Calu3 (cell line): ENCODE data around the gene PDE6G. TPM values are rescaled to one million over a fixed set of nuclear protein-coding genes. Genes with fewer than 3 reads are reported as not detected.

Experiments
- BruUV-seq: library from RNA; stranded (reverse); fragments of 400-500 nt; replicated peaks from 2 replicates; lab custom pipeline; 2021; lab: Mats Ljungman, UMichigan
- CTCF ChIA-PET: fragments of 300-600 bp; sonication (Branson Sonifier 250); formaldehyde crosslinking; loops from one replicate; lab custom pipeline; 2022; ENCODE audit warnings: antibody characterized with exemption; lab: Charles Lee
- DNase-seq: peaks from one replicate; pipeline ENCODE4 v3.0.0; 2022
- H3K27ac Mint-ChIP-seq: one replicate; pipeline ENCODE4 v1.8.0; 2022; ENCODE audit warnings: mixed read lengths; ENCODE audit not compliant: unreplicated experiment
- H3K27me3 Mint-ChIP-seq: one replicate; pipeline ENCODE4 v1.8.0; 2022; ENCODE audit warnings: mixed read lengths; ENCODE audit not compliant: unreplicated experiment
- H3K36me3 Mint-ChIP-seq: one replicate; pipeline ENCODE4 v1.8.0; 2022; ENCODE audit warnings: mild to moderate bottlenecking, moderate library complexity, mixed read lengths; ENCODE audit not compliant: insufficient read depth, unreplicated experiment
- H3K4me1 Mint-ChIP-seq: one replicate; pipeline ENCODE4 v1.8.0; 2022; ENCODE audit warnings: mild to moderate bottlenecking, low read depth, mixed read lengths; ENCODE audit not compliant: unreplicated experiment
- H3K4me3 Mint-ChIP-seq: one replicate; pipeline ENCODE4 v1.8.0; 2022; ENCODE audit warnings: mild to moderate bottlenecking, low read depth, moderate library complexity, mixed read lengths; ENCODE audit not compliant: unreplicated experiment
- H3K9me3 Mint-ChIP-seq: one replicate; pipeline ENCODE4 v1.8.0; 2022; ENCODE audit warnings: low read depth, mixed read lengths; ENCODE audit not compliant: unreplicated experiment
- intact Hi-C: fragments of 100-400 bp; cut with micrococcal nuclease; formaldehyde crosslinking; loops from one replicate; pipeline ENCODE4 v1.10.0; 2022; ENCODE audit not compliant: unreplicated experiment
- total RNA-seq: library from RNA; stranded (reverse); gene quantifications from 2 replicates; pipeline ENCODE4 v1.2.3, GENCODE V29; 2022
- TF ChIP-seq, protein P1 (sequence below): fragments of 200-600 bp; IDR thresholded peaks from one replicate; pipeline ENCODE4 v1.8.0; 2022; ENCODE audit warnings: antibody characterized with exemption; ENCODE audit not compliant: unreplicated experiment

PDE6G gene
- total RNA-seq, 1 experiment from 2014 or later, result not detected

DNA sequence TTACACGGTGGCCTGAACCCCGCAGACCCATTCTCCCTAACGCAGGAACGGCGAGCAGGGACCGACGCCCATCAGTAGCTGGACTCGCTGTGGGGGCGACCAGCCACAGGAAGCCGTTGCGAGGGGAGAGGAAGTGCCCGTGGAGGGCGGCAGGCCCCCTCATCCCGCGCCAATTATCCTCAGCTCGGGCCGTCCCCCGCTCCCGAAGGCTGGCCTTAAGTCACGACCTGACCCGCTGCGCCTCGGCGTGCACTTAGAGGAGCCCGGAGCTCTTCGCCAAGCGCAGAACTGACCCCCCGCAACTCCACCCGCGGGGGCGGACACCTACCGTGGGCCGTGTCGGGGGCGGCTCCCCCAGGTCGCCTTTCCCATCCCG is 26.9 kb upstream of the PDE6G start:
- Mint-ChIP-seq H3K4me1 (peaks cover 12% of the 10 kb centered on the region), H3K9me3 (no peaks in the 10 kb centered on the region), H3K36me3 (peaks cover 73% of the 10 kb centered on the region), H3K4me3 (peak overlapping the region; percentile 71), H3K27me3 (no peaks in the 10 kb centered on the region), H3K27ac (peak overlapping the region; percentile 66)
- CTCF ChIA-PET, result interaction anchor here (0.6 to 2.2 kb wide), 3 partner anchors 18 to 189 kb away, joined by 4 to 8 read pairs (median 4); partner anchors contain the start of gene MRPL12
- BruUV-seq, result no TSS peak
- TF ChIP-seq, protein P1, sequence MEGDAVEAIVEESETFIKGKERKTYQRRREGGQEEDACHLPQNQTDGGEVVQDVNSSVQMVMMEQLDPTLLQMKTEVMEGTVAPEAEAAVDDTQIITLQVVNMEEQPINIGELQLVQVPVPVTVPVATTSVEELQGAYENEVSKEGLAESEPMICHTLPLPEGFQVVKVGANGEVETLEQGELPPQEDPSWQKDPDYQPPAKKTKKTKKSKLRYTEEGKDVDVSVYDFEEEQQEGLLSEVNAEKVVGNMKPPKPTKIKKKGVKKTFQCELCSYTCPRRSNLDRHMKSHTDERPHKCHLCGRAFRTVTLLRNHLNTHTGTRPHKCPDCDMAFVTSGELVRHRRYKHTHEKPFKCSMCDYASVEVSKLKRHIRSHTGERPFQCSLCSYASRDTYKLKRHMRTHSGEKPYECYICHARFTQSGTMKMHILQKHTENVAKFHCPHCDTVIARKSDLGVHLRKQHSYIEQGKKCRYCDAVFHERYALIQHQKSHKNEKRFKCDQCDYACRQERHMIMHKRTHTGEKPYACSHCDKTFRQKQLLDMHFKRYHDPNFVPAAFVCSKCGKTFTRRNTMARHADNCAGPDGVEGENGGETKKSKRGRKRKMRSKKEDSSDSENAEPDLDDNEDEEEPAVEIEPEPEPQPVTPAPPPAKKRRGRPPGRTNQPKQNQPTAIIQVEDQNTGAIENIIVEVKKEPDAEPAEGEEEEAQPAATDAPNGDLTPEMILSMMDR, result no peak
- DNase-seq, result no peak
- intact Hi-C loops, result no loop called here

DNA sequence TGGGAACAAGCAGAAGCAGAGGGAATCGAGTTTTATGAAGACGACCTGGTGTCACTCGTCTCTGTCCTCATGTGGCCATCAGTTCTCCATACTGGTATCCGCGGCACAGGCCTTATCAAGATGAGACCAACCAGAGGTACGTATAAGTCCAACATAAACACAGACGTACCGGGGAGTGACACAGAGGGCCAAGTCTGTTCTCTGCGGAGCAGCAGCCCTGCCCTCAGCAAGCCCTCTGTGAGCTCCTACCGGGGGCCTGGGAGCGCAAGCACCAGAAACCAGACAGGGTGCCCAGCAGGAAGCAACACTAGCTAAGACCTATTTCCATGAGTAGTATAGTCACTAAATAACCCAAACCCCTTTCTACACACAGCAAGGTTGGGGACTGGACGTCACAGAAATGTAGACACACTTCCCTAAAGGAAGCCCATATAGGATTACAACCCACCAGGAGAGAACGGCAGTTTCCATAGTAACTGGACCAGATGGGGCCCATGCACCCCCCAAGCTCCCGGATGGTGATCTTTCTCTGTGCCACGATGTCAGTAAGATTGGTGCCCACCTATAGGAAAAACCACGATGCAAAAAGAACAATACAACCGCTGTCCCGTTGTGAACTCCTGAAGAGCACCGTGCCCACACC is 26.3 kb upstream of the PDE6G start:
- CTCF ChIA-PET, result interaction anchor here (1.2 to 2.2 kb wide), 2 partner anchors 19 to 20 kb away, joined by 4 to 8 read pairs; partner anchors contain the start of gene MRPL12
- H3K27ac Mint-ChIP-seq, result peak overlapping the region; percentile 30
- BruUV-seq, result no TSS peak

DNA sequence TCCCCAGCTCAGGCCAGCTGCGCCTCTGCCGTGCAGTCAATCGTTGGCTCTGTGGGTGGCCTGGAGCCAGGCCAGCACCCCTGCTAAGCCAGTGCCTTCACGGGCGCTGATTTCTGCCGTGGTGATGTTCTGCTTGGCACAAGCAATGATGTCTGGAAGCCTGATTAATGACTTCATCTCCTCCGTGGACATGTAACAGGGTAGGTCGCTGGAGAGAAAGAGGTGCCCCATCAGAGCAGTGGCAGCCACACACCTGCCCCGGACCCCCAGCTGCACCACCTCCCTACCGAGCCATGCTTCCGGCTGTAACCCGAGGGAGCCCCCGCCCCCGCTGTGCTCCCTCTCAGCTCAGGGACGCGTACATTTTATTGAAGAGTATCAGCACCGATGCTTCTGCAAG is 25.3 kb upstream of the PDE6G start:
- Mint-ChIP-seq H3K27ac (no peak overlapping the region), H3K4me1 (peaks cover 12% of the 10 kb centered on the region), H3K27me3 (no peaks in the 10 kb centered on the region), H3K4me3 (peak overlapping the region; percentile 14), H3K36me3 (peaks cover 63% of the 10 kb centered on the region), H3K9me3 (no peaks in the 10 kb centered on the region)
- DNase-seq, result no peak
- CTCF ChIA-PET, result no interaction called here
- BruUV-seq, result no TSS peak
- TF ChIP-seq, protein P1, result no peak
- intact Hi-C loops, result no loop called here

More for the DNA sequence above, 26.3 kb upstream of the PDE6G start:
- Mint-ChIP-seq H3K36me3 (peaks cover 72% of the 10 kb centered on the region), H3K27me3 (no peaks in the 10 kb centered on the region), H3K9me3 (no peaks in the 10 kb centered on the region), H3K4me1 (peaks cover 12% of the 10 kb centered on the region), H3K4me3 (peak overlapping the region; percentile 71)
- intact Hi-C loops, result no loop called here
- DNase-seq, result no peak
- TF ChIP-seq, protein P1, result no peak

DNA sequence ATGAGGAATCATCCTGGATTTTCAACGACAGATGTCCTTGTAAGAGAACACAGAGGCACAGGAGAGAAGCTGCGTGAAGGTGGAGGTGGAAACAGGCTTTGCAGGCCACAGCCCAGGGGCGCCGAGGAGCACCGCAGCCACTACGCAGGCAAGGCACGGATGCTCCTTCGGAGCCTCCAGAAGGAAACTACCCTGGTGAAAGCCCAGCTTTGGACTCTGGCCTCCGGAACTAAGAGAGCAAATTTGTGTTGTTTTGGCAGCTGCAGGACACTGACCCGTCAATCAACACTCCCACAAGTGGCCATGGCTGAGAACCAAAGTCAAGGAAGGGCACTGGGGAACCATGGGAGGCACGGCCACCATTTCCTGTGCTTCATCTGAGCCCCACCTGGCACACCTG is 23.8 kb upstream of the PDE6G start:
- TF ChIP-seq, protein P1, result no peak
- no TSS peak for BruUV-seq
- H3K27ac Mint-ChIP-seq, result no peak overlapping the region
- H3K27me3 Mint-ChIP-seq, result no peaks in the 10 kb centered on the region
- no peak for DNase-seq
- peaks cover 58% of the 10 kb centered on the region for H3K36me3 Mint-ChIP-seq
- CTCF ChIA-PET, result no interaction called here
- no peaks in the 10 kb centered on the region for H3K9me3 Mint-ChIP-seq
- H3K4me3 Mint-ChIP-seq, result no peak overlapping the region
- H3K4me1 Mint-ChIP-seq, result peaks cover 19% of the 10 kb centered on the region
- intact Hi-C loops, result no loop called here
